ENCODE results near the gene GARIN6.

DNA sequence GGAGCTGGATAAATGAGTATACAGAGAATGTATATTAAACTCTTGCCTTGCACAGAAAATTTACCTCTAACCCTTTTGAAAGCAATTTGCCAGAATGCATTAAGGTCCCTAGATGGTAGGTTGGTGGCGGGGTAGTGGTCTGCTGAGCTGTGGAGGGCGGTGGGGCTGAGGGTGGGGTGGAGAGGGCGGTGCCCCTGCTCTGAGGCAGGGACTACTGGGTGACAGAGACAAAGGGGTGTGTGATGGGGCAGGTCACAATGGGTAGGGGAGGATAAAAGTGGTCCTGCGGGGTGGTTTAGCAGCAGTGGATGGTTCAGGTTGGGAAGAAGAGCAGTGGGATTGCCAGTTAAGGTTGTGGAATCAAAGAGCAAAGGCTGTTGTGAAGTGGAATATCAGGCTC, at the start of gene GARIN6:
- TF ChIP-seq, protein P1, sequence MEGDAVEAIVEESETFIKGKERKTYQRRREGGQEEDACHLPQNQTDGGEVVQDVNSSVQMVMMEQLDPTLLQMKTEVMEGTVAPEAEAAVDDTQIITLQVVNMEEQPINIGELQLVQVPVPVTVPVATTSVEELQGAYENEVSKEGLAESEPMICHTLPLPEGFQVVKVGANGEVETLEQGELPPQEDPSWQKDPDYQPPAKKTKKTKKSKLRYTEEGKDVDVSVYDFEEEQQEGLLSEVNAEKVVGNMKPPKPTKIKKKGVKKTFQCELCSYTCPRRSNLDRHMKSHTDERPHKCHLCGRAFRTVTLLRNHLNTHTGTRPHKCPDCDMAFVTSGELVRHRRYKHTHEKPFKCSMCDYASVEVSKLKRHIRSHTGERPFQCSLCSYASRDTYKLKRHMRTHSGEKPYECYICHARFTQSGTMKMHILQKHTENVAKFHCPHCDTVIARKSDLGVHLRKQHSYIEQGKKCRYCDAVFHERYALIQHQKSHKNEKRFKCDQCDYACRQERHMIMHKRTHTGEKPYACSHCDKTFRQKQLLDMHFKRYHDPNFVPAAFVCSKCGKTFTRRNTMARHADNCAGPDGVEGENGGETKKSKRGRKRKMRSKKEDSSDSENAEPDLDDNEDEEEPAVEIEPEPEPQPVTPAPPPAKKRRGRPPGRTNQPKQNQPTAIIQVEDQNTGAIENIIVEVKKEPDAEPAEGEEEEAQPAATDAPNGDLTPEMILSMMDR (IDR thresholded peaks at IDR 0.05) = no peak
- TF ChIP-seq POLR2A (IDR thresholded peaks at IDR 0.05) = no peak

Data from esophagus squamous epithelium (tissue), 4 donors.